ENCODE results near the gene MEAK7.

MEAK7 gene

DNA sequence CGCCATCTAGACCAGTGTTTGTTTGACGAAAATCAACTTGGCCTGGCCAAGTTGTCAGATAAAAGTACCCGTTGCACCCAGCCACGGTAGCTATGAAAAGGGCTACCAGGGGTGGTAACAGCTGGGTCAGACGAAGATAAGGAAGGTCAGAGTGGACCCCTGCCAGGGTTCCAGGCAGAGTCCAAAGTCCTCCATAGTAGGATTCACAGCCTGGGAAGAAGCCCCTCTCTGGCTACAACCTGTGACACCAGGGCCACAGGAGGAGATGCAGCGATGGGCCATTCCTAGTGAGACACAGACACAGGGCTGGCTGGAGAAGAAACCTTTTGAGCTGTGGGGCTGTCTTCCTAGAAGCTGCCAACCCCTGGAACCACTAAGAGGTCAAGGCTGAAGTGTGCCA is 39.3 kb downstream of the MEAK7 start:
- no peak for DNase-seq

DNA sequence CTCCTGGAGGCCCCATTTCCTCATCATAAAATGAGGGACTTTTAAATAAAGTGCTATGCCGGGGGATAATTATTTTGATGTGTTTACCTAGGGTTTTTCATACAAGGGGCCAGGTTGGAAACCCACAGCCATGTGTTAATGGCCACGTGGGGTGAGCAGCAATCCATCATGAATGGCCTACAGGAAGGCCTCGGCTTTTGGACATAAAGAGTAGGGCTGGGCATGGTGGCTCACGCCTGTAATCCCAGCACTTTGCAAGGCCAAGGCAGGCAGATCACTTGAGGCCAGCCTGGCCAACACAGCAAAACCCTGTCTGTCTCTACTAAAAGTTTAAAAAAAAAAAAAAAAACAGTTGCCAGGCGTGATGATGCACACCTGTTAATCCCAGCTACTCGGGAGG is 40.3 kb downstream of the MEAK7 start:
- no peak for DNase-seq

DNA sequence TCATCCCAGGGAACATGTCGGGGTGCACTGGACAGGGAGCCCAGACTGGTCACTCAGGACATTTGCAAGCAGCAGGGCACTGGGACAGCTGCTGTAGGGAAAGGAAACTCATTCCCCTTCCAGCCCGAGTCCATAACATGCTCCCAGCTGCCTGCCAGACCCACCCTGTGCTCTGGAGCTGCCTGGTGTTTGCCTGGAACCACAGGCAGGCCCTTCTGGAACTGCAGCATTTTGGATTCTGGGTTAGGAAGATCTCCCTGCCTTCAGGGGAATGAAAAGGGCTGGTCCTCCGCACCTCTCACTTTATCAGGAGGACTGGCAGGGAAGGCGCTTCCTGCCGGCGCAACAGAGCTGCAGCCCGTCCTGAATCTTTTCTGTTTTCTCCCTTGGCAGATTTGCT is 41.2 kb downstream of the MEAK7 start:
- DNase-seq, result no peak

DNA sequence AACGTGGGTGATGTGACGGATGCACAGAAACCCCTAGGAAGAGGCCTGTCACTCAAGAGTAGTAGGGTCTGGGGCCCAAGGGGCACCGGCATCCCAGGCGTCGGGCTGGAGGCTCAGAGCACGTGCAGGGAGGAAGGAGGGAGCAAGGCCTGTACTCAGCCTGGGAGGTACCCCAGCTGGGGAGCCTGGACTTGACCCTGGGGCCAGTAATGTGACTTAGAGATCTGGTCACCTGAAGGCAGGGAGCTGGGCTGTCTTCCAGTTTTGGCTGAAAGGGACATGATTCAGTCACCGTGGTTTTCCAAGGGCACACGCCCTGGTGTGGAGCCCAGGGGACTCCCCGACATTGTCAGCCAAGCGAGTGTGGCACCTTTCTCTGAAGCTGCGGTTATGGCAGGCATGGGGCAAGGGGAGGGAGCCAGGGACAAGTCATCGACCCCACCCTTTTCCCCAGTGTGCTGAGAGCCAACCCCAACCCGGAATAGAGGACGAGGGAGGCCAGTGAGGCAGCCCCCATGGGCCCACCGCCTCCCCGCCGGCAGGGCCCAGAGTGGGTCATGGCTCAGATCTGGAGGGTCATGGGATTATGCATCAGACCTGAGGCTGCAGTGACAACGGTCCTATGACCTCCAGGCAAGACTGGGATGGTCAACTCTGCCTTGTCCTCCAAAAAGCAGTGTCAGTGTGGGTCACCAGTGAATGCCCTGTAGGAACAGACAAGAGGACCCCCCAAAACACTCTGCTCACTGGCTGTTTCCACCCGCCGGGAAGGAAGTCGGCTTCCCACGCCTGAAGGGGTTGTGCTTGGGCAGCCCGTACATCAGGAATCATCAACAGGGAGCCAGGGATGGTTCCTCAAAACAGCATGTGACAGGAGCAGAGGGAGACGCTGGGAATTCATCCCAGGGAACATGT is 41.9 kb downstream of the MEAK7 start:
- DNase-seq, result no peak

DNA sequence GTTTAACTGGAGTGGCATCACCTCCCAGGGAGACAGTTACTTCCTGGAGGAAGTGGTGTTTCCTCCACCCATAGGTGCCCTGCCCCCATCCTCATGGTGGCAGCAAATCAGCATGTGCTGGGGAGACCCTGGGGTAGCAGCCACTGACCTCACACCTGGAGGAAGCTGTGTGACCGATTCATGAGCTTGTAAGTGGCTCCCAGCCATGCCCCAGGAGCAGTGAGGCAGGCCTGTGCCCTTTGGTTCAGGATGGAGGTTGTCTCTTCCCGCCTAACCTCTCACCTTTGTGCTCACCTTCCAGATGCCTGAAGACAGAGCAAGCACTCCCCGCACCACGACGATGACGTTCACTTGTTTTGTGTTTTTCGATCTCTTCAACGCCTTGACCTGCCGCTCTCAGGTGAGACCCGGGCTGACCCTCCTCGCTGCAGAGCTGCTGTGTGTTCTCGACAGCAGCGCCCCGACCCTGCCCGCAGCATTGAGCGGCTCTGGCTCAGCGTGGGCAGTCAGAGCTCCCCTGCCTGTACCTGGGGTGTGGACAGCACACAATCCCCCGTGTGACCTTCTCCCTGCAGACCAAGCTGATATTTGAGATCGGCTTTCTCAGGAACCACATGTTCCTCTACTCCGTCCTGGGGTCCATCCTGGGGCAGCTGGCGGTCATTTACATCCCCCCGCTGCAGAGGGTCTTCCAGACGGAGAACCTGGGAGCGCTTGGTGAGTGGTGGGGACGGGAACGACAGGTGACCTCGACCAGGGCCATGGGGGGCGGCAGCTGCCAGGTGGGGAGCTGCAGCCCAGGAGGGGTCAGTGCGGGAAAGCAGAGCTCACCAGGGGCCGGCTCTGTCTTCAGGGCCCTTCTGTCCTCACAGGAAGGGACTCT is 42.8 kb downstream of the MEAK7 start:
- DNase-seq, result no peak

DNA sequence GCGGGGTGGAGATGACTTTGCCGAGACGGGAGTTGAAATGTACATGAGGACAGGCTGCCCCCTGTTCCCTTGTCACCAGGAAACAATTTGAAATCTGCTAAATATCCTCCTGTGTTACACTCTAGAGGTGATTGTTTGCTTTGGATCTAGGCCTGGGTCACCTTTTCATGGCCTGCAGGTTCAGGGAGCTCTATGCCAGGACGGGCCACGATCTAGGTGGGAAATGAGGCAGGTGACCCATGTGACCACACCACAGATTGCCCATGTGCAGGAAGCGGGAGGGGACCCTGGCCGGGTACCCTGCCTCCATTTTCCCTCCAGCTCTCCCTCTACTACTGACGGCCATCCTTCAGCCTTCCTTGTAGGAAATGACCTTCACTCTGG is 43.4 kb downstream of the MEAK7 start:
- DNase-seq, result no peak

DNA sequence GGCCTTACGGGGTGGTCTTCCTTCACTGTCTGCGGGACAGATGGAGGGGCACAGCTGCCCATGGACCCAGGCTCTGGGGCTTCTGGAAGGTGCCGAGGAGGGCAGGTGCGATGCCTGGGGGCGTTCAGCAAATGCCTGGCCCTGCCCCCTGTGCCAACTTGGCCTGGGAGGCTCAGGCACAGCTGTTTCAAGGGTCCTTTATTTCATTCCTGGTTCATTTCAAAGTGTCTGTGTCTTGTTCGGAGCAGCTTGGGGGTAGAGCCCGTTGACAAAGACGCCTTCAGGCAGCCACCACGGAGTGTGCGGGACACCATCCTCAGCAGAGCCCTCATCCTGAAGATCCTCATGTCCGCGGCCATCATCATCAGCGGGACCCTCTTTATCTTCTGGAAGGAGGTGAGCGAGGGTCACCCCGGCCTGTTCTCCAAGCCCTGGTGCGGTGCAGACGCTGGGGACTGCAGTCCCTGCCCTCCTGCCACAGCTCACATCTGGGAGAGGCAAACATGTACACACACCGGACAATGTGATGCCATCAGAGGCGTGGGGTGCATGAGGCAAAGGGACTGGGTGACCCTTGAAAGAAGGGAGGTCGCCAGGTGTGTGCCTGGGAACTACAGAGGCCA is 43.9 kb downstream of the MEAK7 start:
- no peak for DNase-seq

DNA sequence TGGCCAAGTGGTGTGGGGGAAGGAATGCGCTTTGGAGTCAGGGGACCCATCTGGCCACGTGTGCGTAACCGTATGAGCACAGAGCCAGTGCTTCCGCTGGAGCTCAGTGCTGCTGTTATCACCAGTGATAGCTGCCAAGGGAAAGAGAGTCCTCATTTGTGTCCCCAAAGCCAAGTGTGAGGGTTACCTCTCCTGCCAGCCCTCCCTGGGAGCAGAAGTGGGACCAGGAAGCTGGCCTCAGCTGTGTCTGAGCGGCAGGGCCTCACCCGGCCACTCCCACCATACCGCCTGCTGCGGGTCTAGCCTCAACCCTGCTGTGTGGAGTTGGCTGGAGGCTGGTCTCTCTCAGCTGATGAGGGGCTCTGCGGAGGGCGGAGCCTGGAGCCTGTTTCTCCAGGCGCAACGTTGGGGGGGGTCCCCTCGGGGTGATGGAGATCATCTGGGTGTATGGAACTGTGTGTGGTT is 44.5 kb downstream of the MEAK7 start:
- no peak for DNase-seq

DNA sequence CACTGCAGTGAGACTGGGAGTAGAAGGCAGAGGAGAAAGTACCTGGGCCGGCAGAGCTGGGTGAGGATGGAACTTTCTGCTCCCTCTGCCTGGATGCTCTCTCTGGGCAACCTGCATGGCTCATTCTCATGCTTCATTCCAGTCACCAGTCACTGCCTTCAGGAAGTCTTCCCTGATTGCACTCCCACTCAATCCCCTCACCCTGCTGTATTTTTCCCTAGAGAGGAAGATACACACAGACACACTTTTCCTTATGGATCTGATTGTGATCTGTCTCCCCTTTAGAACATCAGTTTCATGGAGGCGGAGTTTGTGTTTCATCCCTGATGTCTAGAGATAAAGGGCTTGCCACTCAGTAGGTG is 44.9 kb downstream of the MEAK7 start:
- DNase-seq, result no peak

DNA sequence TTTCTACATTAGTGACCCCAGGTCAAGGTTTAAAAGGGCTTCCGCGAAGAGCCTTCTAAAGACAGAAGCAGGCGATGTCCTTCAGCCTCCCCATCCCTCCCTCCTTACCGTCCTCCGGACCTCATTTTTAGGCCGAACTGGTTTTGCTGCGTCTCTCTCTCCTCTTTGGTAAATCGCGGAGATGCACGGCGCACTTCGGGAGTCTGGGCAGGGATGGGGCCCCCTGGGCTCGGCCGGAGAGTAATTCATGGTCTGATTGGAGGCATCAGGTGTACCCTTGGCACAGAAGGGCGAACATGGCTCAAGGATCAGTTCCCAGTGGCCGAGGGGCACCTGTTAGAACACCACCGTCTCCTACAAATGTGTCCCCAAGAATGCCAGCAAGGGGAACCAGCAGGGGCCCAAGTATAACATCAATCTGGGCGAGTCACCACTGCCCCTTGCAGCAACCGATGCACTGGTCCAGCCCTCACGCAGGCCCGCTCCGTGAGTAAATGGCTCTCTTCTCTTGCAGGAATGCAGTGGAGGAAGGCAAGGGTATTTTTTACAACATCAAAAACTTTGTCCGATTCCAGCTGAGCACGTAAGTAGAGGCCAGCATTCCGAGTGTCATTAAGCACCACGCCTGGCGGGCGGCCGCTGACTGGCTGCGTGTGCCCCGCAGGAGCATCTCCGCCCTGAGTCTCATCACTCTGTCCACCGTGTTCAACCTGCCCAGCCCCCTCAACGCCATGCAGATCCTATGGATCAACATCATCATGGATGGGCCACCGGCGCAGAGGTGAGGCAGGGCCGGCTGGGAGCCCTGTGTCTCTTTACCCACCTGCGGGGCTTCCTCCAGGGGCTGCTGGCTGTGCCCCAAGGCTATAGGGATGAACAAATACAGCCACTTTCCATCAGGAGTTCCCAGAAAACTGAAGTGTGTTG is 45.6 kb downstream of the MEAK7 start:
- no peak for DNase-seq

DNA sequence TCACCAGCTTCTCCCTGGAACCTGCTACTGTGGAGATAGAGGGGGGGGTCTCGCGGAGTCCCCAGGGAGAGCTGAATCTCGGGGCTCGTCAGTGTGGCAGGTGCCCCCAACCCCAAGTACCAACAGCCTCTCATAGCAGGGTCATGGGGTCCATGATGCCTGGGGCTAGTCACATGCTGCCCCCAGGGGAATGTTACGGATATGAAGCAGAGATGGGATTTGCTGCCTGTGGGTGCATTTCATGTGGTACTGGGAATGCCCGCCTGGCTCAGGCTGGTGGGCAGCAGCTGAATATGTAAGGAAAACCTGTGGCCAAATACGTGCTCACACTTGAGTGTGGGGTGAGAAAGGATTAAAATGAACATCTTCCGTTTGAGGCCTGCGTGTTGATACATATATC is 49.4 kb downstream of the MEAK7 start:
- DNase-seq, result no peak

All from midbrain (tissue), 1 donor.